ENCODE measurements around the gene G2E3.

The G2E3 gene

DNA sequence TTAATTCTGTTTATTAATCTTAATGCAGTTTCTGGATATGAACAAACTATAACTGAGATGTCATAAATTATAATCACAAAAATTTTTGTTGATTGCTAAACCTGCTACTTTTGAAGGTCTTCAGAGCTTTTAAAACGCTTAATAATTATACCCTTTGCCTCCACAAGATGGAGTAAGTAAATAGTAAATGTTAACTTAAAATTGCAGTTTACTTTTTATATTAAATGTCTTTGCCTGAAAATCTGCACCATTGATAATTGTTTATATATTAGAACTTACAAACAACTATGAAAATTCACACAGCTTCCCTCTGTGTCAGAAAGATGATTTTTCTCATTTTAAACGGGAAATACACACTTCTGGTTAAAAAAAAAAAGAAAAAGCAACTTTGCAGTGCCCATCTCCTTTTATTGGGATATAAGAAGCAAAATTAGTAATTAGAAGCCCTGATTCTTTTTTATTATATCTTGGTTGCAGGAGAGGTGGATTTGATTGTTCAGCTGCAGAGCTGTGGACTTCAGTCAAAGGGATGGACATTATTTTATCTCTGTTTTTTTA lies 98.7 kb downstream of the G2E3 start:
- no peak for DNase-seq

DNA sequence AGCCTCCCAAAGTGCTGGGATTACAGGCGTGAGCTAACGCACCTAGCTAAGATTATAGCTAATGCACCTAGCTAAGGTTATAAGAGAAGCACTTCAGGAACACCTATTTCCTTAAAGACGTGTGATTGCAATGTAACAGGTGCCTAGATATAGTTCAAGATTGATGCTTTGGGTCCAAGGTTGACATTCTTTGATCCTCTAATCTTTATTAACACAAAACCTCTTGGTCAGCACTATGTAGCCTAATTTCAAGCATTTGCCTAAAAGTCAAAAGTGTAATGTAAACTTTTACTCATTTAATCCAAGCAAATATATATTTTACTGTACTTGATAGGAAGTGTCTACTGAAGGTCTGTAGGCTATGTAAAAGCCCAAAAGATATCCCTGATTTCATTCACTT lies 99.7 kb downstream of the G2E3 start:
- no peak for DNase-seq

DNA sequence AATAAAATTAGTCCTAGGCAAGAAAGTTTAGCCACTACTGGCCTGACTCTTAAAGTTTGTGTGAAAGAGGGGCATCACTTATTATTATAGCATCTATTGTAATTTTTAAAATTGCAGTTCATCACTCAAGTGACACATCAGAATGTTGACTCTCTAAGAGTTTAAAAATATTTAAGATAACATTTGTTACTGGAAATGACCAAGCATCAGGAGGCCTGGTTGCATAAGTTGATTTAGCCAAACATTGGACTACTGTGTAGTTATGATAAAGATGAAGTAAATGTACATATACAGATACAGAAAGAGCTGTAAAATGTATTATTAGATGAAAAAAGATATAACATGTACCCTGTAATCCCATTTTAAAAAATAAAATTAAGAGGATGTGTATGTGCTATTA lies 110.6 kb downstream of the G2E3 start:
- no peak for DNase-seq
